Measurements from ENCODE around the gene COL4A1. TPM values are rescaled to one million over a fixed set of nuclear protein-coding genes. Genes with fewer than 3 reads are reported as not detected.

Gene COL4A1
- total RNA-seq, 6 donors from 2014 or later = 81.7 to 309 (median 167) TPM

DNA sequence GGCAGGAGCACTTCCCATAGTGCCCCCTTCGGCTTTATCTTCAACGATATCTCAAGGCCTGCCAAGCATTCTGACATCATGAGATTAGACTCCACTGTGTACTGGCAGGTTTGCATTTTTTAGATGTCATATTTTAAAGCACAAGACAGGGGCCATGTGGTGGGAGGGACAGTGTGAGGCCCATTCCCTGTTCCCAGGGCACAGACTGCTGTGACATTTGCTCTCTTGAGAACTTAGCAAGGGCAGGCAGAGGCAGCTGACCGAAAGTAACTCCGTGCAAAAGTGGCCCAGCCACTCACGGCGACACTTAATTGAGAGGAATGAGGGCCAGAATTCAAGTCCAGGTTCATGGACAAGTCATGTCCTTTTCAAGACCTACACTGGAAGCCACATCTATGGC, 201.8 kb downstream of the COL4A1 start:
- 52 to 62% methylated on average over 2 to 6 of the region's 6 CpGs for WGBS, 2 donors
- Histone ChIP-seq H3K4me3 (no peak overlapping the region), H3K27ac (no peak overlapping the region), H3K27me3 (no peaks in the 10 kb centered on the region), H3K36me3 (no peaks in the 10 kb centered on the region), H3K9me3 (peaks cover 0 to 3% (median 0%) of the 10 kb centered on the region in 4 donors), H3K4me1 (peaks cover 0 to 11% (median 2%) of the 10 kb centered on the region in 4 donors)
- DNase-seq (peak in 1 of 2 donors; percentile 56), ATAC-seq (ENCODE audit: low FRiP score in 2 of 2) (peak in 1 of 2 donors; percentile 17)
- TF ChIP-seq POLR2AphosphoS5 (IDR thresholded peaks at IDR 0.05) (peak in 1 of 2 donors; percentile 19), EP300 (IDR thresholded peaks at IDR 0.05) (no peak)

DNA sequence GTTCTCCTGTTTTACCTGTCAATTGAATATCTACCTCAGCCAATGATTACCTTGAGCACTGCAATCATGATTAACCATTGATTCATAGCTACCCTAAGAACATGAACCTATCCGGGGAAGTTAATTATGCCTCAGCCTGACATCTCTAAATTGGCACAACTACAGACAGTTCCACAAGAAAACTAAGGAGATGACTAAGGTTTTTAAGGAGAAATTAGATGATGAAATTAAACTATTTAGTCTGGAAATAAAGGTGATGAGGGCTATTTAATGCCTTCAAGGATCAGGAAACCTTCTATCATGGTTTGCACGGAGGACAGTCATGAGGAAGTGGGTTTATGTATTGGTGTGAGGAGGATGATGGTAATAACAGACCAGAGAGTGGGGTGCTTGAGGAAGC, 203.4 kb downstream of the COL4A1 start:
- DNase-seq = no peak
- Histone ChIP-seq H3K4me3 (no peak overlapping the region), H3K4me1 (peaks cover 0 to 2% (median 1%) of the 10 kb centered on the region in 4 donors), H3K9me3 (peaks cover 0 to 10% (median 0%) of the 10 kb centered on the region in 4 donors), H3K36me3 (no peaks in the 10 kb centered on the region), H3K27ac (no peak overlapping the region), H3K27me3 (no peaks in the 10 kb centered on the region)
- ATAC-seq (ENCODE audit: low FRiP score in 2 of 2) = no peak
- 47 to 64% methylated on average over 2 of the region's 2 CpGs for WGBS, 2 donors
- TF ChIP-seq EP300 (IDR thresholded peaks at IDR 0.05) = no peak
- TF ChIP-seq POLR2AphosphoS5 (IDR thresholded peaks at IDR 0.05) = no peak
- TF ChIP-seq, protein P1, sequence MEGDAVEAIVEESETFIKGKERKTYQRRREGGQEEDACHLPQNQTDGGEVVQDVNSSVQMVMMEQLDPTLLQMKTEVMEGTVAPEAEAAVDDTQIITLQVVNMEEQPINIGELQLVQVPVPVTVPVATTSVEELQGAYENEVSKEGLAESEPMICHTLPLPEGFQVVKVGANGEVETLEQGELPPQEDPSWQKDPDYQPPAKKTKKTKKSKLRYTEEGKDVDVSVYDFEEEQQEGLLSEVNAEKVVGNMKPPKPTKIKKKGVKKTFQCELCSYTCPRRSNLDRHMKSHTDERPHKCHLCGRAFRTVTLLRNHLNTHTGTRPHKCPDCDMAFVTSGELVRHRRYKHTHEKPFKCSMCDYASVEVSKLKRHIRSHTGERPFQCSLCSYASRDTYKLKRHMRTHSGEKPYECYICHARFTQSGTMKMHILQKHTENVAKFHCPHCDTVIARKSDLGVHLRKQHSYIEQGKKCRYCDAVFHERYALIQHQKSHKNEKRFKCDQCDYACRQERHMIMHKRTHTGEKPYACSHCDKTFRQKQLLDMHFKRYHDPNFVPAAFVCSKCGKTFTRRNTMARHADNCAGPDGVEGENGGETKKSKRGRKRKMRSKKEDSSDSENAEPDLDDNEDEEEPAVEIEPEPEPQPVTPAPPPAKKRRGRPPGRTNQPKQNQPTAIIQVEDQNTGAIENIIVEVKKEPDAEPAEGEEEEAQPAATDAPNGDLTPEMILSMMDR (IDR thresholded peaks at IDR 0.05) = no peak
- TF ChIP-seq POLR2A (IDR thresholded peaks at IDR 0.05) = no peak

DNA sequence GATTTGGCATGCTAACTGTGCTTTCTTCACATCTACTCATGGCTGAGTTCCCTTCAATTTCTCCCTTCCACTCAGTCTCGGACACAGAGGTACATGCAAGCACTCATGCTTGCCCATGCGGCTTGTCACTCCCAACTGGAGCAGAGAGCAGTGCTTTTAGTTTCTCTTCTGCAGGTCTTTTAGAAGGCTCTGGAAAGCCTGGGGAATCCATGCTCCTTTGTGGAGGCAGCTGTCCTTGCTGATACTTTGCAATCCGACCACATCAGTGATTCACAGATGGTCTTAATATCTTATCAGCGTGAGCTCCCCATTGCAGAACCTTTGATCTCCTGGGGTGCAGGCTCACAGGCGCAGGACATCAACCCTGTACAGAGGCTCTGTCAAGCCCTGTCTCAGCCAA, 203.9 kb downstream of the COL4A1 start:
- no peak for ATAC-seq (ENCODE audit: low FRiP score in 2 of 2)
- Histone ChIP-seq H3K4me1 (peaks cover 0 to 2% (median 1%) of the 10 kb centered on the region in 4 donors), H3K36me3 (no peaks in the 10 kb centered on the region), H3K4me3 (no peak overlapping the region), H3K27ac (no peak overlapping the region), H3K9me3 (peaks cover 0 to 10% (median 0%) of the 10 kb centered on the region in 4 donors), H3K27me3 (no peaks in the 10 kb centered on the region)
- WGBS, 2 donors = 79 to 89% methylated on average over 5 of the region's 5 CpGs
- TF ChIP-seq EP300 (IDR thresholded peaks at IDR 0.05) = no peak
- no peak for TF ChIP-seq POLR2A (IDR thresholded peaks at IDR 0.05)
- no peak for TF ChIP-seq POLR2AphosphoS5 (IDR thresholded peaks at IDR 0.05)
- TF ChIP-seq, protein P1 (IDR thresholded peaks at IDR 0.05) = no peak
- no peak for DNase-seq

DNA sequence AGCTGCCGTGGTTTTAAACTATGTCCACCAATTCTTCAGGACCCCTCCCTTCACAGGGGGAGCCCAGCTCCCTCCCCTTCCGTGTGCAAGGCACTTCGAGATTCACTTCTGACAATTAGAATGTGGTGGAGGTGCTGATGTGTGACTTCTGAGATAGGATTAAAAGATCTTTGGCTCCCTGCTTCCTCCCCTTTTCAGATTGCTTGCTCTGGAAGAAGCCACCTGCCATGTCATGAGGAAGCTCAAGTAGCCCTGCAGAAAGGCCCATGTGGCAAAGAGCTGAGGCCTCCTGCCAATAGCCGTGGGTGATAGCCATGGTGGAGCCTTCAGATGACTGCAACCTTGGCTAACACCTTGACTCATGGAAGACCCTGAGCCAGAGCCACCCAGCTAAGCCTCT, 204.9 kb downstream of the COL4A1 start:
- H3K4me1 ChIP-seq = peaks cover 0 to 2% (median 1%) of the 10 kb centered on the region in 4 donors
- DNase-seq (no peak), ATAC-seq (ENCODE audit: low FRiP score in 2 of 2) (no peak)
- no peak for TF ChIP-seq POLR2AphosphoS5 (IDR thresholded peaks at IDR 0.05)
- TF ChIP-seq POLR2A (IDR thresholded peaks at IDR 0.05) = no peak
- TF ChIP-seq EP300 (IDR thresholded peaks at IDR 0.05) = no peak
- TF ChIP-seq, protein P1 (IDR thresholded peaks at IDR 0.05) = no peak
- whole genome bisulfite sequencing, 2 donors = 81 to 90% methylated on average over 4 of the region's 4 CpGs
- H3K36me3 ChIP-seq = no peaks in the 10 kb centered on the region
- peaks cover 0 to 10% (median 0%) of the 10 kb centered on the region in 4 donors for H3K9me3 ChIP-seq
- H3K27ac ChIP-seq = no peak overlapping the region
- no peaks in the 10 kb centered on the region for H3K27me3 ChIP-seq
- no peak overlapping the region for H3K4me3 ChIP-seq

DNA sequence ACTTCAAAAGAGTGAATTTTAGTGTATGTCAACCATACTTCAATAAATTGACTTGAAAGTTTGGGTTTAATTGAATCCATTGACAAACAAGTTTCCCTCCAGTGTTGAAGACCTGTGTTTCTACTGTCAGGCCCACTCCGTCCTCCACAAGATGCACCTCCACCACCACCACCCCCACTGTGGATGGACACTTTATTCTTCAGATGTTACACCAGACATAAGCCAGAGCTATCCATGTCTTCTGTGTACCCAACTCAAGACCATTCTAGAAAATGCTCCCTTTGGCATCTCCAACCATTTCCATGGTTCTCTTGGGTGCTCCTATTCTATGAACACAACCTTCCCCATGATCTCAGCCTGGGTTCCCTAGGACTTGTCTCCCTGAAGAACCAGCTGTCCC, 207.0 kb downstream of the COL4A1 start:
- WGBS, 2 donors = 96 to 100% methylated on average over 1 of the region's 1 CpG
- H3K36me3 ChIP-seq = no peaks in the 10 kb centered on the region
- ATAC-seq (ENCODE audit: low FRiP score in 2 of 2) (no peak), DNase-seq (no peak)
- no peak overlapping the region for H3K4me3 ChIP-seq
- H3K27ac ChIP-seq = no peak overlapping the region
- TF ChIP-seq POLR2A (IDR thresholded peaks at IDR 0.05) (no peak), EP300 (IDR thresholded peaks at IDR 0.05) (no peak), POLR2AphosphoS5 (IDR thresholded peaks at IDR 0.05) (no peak)
- TF ChIP-seq, protein P1 (IDR thresholded peaks at IDR 0.05) = no peak
- H3K4me1 ChIP-seq = peaks cover 0 to 1% (median under 1%) of the 10 kb centered on the region in 4 donors
- no peaks in the 10 kb centered on the region for H3K27me3 ChIP-seq
- H3K9me3 ChIP-seq = peaks cover 0 to 10% (median 0%) of the 10 kb centered on the region in 4 donors

Small RNA genes lying within 50 kb of the gene (small RNA-seq; reads per million reads assigned to genes)
- 0 reads per million in 4 donors for gene MIR8073

Other genes starting within 250 kb of the COL4A1 start
- 100 to 1,000 TPM; 169 to 458 (median 258) TPM for gene COL4A2, start 127 bp upstream of the COL4A1 start, total RNA-seq

All from upper lobe of left lung (tissue), 6 donors.